Stimulated activated effector memory CD8-positive, alpha-beta T cell treated with anti-CD3 and anti-CD28 coated beads, Interleukin-12 subunit alpha, Interleukin-12 subunit beta, amount 100 ng/mL, for 72 hours (primary cell): ENCODE results near the gene SLC38A6.

ENCODE experiments used
- ATAC-seq: fragments of 150-1000 bp; cut with Tn5 transposase; 2 replicates; pipeline ENCODE4 v1.10.0; 2021
- DNase-seq, 2 donors: peaks; one replicate each; pipeline ENCODE4 v3.0.0; 2021 to 2022; ENCODE audit warnings: low spot score in 2 of 2
- H3K27ac Mint-ChIP-seq: one replicate; pipeline ENCODE4 v1.8.0; 2022; ENCODE audit warnings: mild to moderate bottlenecking, mixed read lengths
- H3K36me3 Mint-ChIP-seq: one replicate; pipeline ENCODE4 v1.8.0; 2022; ENCODE audit warnings: mild to moderate bottlenecking, mixed read lengths
- H3K4me1 Mint-ChIP-seq: one replicate; pipeline ENCODE4 v1.8.0; 2022; ENCODE audit warnings: mixed read lengths
- H3K4me3 Mint-ChIP-seq: one replicate; pipeline ENCODE4 v1.8.0; 2022; ENCODE audit warnings: mild to moderate bottlenecking, mixed read lengths
- H3K9me3 Mint-ChIP-seq: one replicate; pipeline ENCODE4 v1.8.0; 2022; ENCODE audit warnings: mixed read lengths

SLC38A6 gene

DNA sequence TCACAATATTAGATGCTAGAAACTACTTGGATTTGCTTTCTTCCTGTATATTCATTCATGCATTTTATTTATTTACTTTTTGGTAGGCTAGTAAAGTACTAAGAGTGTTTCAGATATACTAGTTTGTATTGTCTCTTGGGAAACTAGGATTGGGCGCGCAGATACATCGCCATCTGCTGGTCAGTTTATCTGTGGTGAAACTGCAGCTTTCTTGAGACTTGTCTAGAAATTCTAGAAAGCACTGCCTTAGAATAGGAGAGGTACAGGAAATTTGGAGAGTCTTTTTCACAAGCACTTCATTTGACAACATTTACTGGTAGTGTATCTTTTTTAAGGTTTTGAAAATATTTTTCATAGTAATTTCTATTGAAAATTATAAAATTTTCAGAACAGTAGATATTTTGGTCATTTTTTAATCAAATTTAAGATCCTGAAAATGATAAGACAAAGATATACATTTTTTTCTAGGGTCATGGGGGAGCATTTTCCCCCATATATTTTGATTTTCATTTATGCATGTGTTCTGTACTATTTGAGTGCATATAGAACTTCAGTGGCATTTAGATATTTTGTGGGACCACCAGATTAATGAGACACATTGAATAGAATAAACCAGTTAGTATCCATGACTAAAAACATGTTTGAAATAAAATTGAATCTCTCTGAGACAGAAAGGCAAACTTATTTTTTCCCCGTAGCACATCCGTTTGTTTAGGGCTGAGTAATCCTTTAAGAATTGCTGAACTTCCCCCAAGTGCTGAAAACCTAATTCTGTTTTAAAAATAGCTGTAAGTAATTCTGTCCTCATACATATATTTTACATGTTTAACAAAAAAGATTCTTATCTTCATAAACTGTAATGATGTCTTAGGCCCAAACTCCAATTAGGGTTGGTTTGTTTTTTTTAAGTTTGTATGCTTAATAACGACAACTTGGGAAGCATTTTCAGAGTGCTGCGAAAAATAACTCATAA, 44.5 kb downstream of the SLC38A6 start:
- peak; percentile 30 to 58 for DNase-seq
- peak; percentile 63 for ATAC-seq
- no peaks in the 10 kb centered on the region for H3K9me3 Mint-ChIP-seq
- no peak overlapping the region for H3K4me3 Mint-ChIP-seq
- no peaks in the 10 kb centered on the region for H3K4me1 Mint-ChIP-seq
- no peak overlapping the region for H3K27ac Mint-ChIP-seq
- H3K36me3 Mint-ChIP-seq = peaks cover 4% of the 10 kb centered on the region

DNA sequence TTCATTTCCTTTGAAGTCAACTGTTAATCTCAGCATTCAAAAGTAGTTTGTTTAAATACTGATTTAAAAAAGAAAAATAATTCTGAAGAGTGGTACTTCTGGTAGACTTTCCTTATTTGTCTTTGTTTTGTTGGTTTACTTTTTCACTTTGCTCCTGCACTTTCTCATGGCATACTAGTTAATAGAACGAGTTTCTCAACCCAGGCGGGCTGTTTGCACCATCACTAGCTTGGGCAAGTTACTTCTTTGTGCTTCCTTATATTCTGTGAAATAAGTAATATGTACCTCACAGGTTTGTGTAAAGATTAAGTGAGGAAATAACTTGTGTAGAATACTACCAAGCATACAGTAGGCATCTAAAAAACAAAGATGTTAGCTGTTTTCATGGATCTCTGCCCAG, 45.5 kb downstream of the SLC38A6 start:
- Mint-ChIP-seq H3K27ac (no peak overlapping the region), H3K36me3 (peaks cover 4% of the 10 kb centered on the region), H3K9me3 (no peaks in the 10 kb centered on the region), H3K4me1 (no peaks in the 10 kb centered on the region), H3K4me3 (no peak overlapping the region)
- ATAC-seq (no peak), DNase-seq (no peak)

DNA sequence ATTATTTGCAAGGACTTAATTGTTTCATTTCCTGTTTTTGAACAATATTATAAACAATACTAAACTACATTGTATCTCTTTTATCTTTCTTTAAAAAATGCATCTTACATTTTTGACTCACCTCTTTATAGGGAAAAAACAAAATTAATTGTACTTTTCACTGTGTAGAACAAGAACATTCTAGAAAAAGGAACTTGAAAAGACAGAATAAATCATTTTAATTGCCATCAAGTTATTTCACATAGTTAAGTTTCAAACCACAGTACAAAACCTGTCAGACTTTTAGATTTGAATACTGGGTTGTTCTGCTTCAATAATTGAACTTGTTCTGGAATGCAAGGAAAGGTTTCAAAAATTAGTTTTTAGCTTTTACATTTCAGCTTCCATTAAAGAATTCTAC, 50.0 kb downstream of the SLC38A6 start:
- Mint-ChIP-seq H3K9me3 (no peaks in the 10 kb centered on the region), H3K36me3 (peaks cover 4% of the 10 kb centered on the region), H3K27ac (no peak overlapping the region), H3K4me1 (peaks cover 6% of the 10 kb centered on the region), H3K4me3 (no peak overlapping the region)
- ATAC-seq (no peak), DNase-seq (no peak)

DNA sequence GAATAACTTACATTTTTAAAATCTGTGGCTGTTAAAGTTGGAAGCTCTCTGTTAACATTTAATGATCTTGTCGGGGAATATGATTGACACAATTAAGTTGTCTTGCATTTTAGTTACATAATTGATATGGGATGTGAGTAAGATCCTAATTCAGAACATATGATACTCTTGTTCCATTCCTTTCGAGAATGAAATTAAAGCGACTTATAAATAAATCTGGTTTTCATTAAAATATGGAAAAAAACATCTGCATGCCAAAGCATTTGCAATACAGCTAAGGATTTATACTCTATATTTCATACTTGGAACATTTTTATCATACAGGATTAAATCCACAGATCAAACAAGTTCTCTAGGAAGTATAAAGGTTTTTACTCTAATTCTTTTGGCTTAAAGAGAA, 52.0 kb downstream of the SLC38A6 start:
- H3K4me1 Mint-ChIP-seq = peaks cover 6% of the 10 kb centered on the region
- peaks cover 4% of the 10 kb centered on the region for H3K36me3 Mint-ChIP-seq
- H3K9me3 Mint-ChIP-seq = no peaks in the 10 kb centered on the region
- DNase-seq (no peak), ATAC-seq (no peak)
- no peak overlapping the region for H3K27ac Mint-ChIP-seq
- no peak overlapping the region for H3K4me3 Mint-ChIP-seq

DNA sequence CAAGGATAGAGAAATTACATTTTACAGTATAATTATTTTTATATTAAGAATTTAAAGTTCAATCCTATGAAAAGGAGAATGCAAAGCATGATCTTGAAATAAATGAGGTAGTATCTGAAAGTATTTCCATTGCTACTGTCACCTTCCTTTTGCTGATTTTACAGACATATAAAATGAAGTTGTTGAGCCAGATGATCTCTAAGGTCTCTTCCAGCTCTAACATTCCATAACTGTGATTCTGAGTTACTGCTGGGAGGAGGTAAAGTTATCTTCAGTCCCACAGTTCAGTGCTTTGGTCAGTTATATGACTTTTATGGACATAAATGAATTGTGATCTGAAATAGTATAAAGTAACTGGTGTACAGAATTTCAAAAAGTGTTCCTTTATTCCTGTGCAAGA, 52.8 kb downstream of the SLC38A6 start:
- Mint-ChIP-seq H3K36me3 (peaks cover 4% of the 10 kb centered on the region), H3K27ac (no peak overlapping the region), H3K4me3 (no peak overlapping the region), H3K4me1 (peaks cover 6% of the 10 kb centered on the region), H3K9me3 (no peaks in the 10 kb centered on the region)
- ATAC-seq (no peak), DNase-seq (no peak)

DNA sequence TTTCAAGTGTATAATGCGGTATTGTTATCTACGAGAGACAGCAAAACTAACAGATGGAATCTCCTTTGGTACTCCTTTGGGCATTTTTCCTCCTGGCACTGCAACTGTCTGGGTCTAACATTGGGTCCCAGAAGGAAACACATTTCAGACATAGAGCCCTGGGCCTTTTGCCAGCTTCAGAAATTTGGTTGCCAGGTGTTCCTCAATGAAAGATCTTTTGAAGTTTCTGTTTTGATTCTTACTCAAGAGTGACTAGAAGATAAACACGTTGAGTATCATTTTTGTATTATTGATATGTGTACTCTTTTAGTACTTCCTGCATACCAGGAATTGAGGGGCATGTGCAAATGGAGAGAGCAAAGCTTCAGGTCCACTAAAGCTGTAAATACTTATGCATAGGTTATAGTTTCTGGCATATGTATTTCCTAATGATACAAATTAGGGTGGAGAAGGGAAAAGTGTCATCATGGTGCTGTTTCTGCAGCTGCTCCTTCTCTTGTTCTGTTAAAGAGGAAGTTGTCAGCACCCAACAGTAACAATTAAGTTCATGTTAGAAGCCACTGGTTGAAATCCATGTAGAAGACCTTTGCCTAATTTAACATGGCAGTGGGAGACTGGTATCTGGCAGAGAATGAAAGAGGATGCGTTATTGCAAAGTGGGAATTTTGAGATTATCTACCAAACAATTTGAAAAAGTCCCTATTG, 53.5 kb downstream of the SLC38A6 start:
- peak overlapping the region; percentile 7 for H3K27ac Mint-ChIP-seq
- ATAC-seq = peak; percentile 40
- H3K4me3 Mint-ChIP-seq = no peak overlapping the region
- no peak for DNase-seq
- peaks cover 4% of the 10 kb centered on the region for H3K36me3 Mint-ChIP-seq
- H3K9me3 Mint-ChIP-seq = no peaks in the 10 kb centered on the region
- peaks cover 6% of the 10 kb centered on the region for H3K4me1 Mint-ChIP-seq

DNA sequence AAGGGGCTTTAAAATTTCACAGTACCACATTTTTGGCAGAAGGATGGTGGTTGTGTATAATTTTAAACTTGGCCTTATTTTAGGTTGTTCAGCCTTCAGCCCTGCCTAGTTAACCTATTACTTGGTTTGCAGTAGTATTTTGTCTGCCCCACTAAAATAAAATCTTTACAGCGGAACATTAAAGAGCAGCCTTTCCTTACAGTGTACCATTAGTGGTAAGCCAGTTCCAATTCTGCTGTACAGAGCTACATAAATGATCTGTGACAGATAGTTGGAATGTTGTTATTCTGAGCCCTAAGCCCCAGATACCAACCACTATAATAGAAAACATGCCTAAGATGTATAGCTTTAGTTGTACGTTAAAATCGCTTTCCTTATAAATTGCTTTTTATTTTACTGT, 56.2 kb downstream of the SLC38A6 start:
- Mint-ChIP-seq H3K4me3 (no peak overlapping the region), H3K4me1 (peaks cover 6% of the 10 kb centered on the region), H3K27ac (no peak overlapping the region), H3K36me3 (no peaks in the 10 kb centered on the region), H3K9me3 (no peaks in the 10 kb centered on the region)
- ATAC-seq (no peak), DNase-seq (no peak)

DNA sequence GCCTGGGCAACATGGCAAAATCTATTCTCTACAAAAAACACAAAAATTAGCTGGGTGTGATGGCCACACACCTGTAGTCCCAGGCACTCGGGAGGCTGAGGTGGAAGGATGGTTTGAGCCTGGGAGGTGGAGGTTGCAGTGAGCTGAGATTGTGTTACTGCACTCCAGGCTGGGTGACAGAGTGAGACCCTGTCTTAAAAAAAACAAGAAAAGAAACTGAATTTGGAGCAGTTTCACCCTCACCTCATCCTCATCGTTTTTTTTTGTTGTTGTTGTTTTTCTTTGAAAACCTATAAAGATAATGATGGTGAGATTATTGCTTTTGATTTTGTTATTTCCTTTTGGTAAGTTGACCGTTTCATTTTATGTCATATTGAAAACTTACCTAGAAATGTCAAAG, 60.7 kb downstream of the SLC38A6 start:
- Mint-ChIP-seq H3K4me3 (no peak overlapping the region), H3K9me3 (no peaks in the 10 kb centered on the region), H3K4me1 (no peaks in the 10 kb centered on the region), H3K27ac (no peak overlapping the region), H3K36me3 (no peaks in the 10 kb centered on the region)
- DNase-seq (no peak), ATAC-seq (no peak)

DNA sequence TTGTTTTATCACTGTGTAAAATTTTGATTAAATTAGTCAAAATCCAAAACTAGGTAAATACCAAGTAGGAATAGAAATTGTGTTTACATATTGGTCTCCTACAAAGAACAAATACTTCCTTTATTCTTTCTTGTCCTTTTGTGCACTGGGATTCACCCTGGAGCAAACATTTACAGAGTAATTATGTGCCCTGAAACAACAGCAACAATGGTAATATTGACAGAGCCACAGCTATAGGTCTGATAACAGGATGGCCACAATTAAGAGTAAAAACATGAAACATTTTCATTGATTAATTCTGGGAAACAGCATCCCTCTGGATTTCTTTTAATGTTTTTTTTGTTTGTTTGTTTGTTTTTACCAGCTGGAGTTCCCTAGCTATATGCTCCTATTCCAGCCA, 61.2 kb downstream of the SLC38A6 start:
- no peak for ATAC-seq
- DNase-seq = no peak
- H3K4me1 Mint-ChIP-seq = no peaks in the 10 kb centered on the region
- H3K9me3 Mint-ChIP-seq = no peaks in the 10 kb centered on the region
- H3K36me3 Mint-ChIP-seq = no peaks in the 10 kb centered on the region
- H3K4me3 Mint-ChIP-seq = no peak overlapping the region
- H3K27ac Mint-ChIP-seq = no peak overlapping the region

DNA sequence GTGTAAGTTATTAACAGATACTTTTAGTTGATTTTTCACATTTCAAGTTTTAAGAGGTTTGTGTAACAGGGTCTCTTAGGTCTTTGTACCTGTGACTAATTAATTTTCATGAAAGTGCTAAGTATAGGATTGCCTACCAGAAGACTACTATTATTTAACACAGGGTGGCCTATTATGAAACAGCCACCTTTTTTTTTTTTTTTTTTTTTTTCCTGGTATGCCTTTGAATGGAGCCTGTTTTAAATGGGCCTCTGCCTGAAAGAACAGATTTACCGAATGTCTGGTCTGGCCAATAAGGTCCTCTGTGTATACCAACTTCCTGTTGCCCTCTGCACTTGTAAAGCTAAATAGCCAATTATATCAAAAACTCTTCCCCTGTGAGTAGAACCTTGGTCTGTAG, 62.5 kb downstream of the SLC38A6 start:
- no peaks in the 10 kb centered on the region for H3K4me1 Mint-ChIP-seq
- no peak overlapping the region for H3K27ac Mint-ChIP-seq
- DNase-seq = no peak
- H3K36me3 Mint-ChIP-seq = no peaks in the 10 kb centered on the region
- no peak overlapping the region for H3K4me3 Mint-ChIP-seq
- no peak for ATAC-seq
- H3K9me3 Mint-ChIP-seq = no peaks in the 10 kb centered on the region

DNA sequence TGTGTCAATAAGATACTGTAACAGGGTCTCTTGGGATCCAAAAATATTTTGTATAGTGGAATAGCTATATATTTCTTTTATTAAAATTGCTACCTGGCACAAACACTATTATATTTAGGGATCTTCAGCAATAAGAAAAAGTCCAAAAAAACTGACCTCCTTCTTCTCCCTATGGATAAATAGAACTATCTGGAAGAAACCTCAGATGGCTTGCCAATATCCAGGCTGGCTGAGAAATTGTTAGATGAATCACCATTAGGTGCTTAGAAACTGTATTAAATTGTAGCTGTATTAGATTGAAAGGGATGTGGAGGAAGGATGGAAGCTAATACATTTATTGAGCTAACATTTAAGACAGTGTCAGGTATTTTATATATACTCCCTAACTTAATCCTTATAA, 66.0 kb downstream of the SLC38A6 start:
- DNase-seq = no peak
- Mint-ChIP-seq H3K27ac (no peak overlapping the region), H3K36me3 (no peaks in the 10 kb centered on the region), H3K9me3 (no peaks in the 10 kb centered on the region), H3K4me1 (no peaks in the 10 kb centered on the region), H3K4me3 (no peak overlapping the region)
- no peak for ATAC-seq

DNA sequence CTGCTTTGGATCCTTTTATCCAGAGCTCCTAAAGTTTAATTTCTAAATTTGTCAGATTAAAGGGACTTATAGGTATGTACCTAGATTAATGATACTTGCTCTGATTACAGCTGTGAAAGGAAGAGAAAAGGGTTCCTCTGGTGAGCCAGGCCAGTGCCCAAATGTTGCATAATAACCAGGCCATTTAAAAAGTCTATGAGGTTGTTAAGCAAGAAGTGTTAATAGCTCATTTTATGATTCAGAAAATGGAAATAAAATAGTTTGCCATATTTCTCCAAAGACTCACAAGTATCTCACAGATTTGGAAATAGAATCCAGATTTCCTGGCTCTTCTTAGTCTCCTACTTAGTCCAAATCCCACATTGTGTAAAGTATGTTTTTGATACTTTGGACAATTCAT, 67.6 kb downstream of the SLC38A6 start:
- DNase-seq (no peak), ATAC-seq (no peak)
- Mint-ChIP-seq H3K27ac (no peak overlapping the region), H3K9me3 (no peaks in the 10 kb centered on the region), H3K4me3 (no peak overlapping the region), H3K4me1 (no peaks in the 10 kb centered on the region), H3K36me3 (no peaks in the 10 kb centered on the region)

DNA sequence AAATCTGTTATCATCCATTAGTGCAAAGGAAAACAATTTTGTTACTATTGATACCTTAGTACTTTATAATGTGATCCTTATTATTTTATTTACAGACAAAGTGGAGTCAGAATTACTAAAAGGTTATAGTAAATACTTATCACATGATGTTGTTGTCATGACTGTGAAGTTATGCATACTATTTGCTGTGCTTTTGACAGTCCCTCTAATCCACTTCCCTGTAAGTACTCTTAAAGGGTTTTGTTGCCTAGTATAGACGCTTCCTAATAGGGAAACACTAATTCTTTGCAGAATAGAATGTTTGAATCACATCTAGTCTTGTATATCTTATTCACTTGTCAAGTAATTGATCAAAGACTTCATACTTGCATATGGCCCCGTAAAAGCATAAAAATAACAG, 69.4 kb downstream of the SLC38A6 start:
- ATAC-seq = no peak
- no peaks in the 10 kb centered on the region for H3K36me3 Mint-ChIP-seq

DNA sequence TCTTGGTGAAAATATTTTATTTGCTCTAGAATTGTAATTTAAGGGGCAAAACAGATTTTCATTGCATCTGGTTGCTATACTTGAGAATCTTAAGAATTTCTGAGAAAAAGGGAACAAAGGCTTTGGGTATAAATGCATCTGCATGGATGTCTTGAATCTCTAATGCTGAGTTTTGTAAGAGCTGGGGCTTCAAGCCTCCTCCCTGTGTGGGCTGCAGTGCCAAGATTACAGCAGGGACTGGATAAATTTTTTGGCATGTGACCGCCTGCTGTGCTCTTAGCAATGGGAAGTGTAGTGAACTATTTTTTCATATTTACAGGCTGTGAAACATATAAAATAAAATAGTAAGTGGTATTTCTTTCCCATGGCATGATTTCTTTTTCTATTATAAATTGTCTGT, 70.0 kb downstream of the SLC38A6 start:
- Mint-ChIP-seq H3K4me3 (no peak overlapping the region), H3K9me3 (no peaks in the 10 kb centered on the region), H3K4me1 (no peaks in the 10 kb centered on the region), H3K36me3 (no peaks in the 10 kb centered on the region), H3K27ac (no peak overlapping the region)
- ATAC-seq = no peak
- DNase-seq = no peak

More for the DNA sequence above, 69.4 kb downstream of the SLC38A6 start:
- Mint-ChIP-seq H3K9me3 (no peaks in the 10 kb centered on the region), H3K4me1 (no peaks in the 10 kb centered on the region), H3K4me3 (no peak overlapping the region), H3K27ac (no peak overlapping the region)
- DNase-seq = no peak

DNA sequence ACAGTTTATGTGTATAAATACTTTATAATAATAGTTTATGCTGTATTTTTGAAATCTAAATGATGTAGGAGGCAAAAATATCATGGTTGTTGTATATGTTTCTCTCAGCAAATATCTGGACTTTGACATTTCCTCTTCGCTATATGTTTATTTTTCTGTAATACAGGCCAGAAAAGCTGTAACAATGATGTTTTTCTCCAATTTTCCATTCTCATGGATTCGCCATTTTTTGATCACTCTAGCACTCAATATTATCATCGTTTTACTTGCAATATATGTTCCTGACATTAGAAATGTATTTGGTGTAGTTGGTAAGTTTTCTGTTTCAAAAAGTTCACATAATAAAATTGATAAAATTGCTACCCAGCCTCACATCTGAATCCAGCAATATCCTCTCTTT, 70.6 kb downstream of the SLC38A6 start:
- DNase-seq = no peak
- H3K36me3 Mint-ChIP-seq = no peaks in the 10 kb centered on the region
- H3K4me3 Mint-ChIP-seq = no peak overlapping the region
- no peaks in the 10 kb centered on the region for H3K9me3 Mint-ChIP-seq
- no peaks in the 10 kb centered on the region for H3K4me1 Mint-ChIP-seq
- H3K27ac Mint-ChIP-seq = no peak overlapping the region
- ATAC-seq = no peak

DNA sequence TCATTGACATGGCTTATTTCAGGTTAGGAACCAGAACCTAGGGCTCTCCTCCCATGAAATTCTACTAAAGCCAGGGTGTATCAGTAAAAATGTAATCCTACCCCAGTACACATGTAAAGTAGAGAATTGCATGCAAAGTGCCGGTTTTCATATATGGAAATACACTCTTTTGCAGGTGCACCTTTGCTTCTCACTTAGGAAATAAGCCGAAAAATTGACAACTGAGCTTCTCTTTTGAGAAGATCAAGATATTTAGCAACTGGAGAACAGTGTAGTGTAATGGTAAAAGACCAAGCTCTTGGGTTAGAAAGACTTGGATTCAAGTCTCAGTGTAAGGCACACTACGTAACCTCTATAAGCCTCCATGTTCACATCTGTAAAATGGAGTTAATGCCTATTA, 82.4 kb downstream of the SLC38A6 start:
- Mint-ChIP-seq H3K4me1 (no peaks in the 10 kb centered on the region), H3K4me3 (no peak overlapping the region), H3K9me3 (no peaks in the 10 kb centered on the region), H3K36me3 (no peaks in the 10 kb centered on the region), H3K27ac (no peak overlapping the region)
- ATAC-seq = no peak
- no peak for DNase-seq
